ENCODE measurements around the gene NPDC1.

GRCh38 chr9:136990242-136990911, 55.6 kb downstream of the NPDC1 start:
- TF ChIP-seq CTCF (IDR thresholded peaks at IDR 0.05) = no peak
- TF ChIP-seq POLR2A (IDR thresholded peaks at IDR 0.05) = no peak

All from body of pancreas (tissue), 4 donors.